Upper lobe of left lung (tissue), 4 donors: ENCODE measurements around the gene COL19A1.

ENCODE experiments used
- EP300 ChIP-seq, 4 donors: sonication (generic); formaldehyde crosslinking; IDR thresholded peaks; one replicate each; pipeline ENCODE4 v1.5.1; 2017; ENCODE audit warnings: antibody characterized with exemption in 4 of 4, control low read depth in 2 of 4
- POLR2A ChIP-seq, 4 donors: fragments of 450-650 bp; IDR thresholded peaks; one replicate each; pipeline ENCODE4 v1.5.1; 2016 to 2017; ENCODE audit warnings: antibody characterized with exemption in 4 of 4, mild to moderate bottlenecking in 2 of 4
- POLR2AphosphoS5 ChIP-seq, 2 donors: sonication (generic); formaldehyde crosslinking; IDR thresholded peaks; one replicate each; pipeline ENCODE4 v1.5.1; 2017; ENCODE audit warnings: antibody characterized with exemption in 2 of 2
- TF ChIP-seq, protein P1 (sequence below), 6 experiments: fragments of 450-650 bp in 4 of 6; fragments of 200-600 bp in 2 of 6; sonication (generic) in 2 of 6; IDR thresholded peaks; one replicate each; pipeline ENCODE4 v1.5.1; 2016 to 2019; ENCODE audit warnings: antibody characterized with exemption in 6 of 6

DNA sequence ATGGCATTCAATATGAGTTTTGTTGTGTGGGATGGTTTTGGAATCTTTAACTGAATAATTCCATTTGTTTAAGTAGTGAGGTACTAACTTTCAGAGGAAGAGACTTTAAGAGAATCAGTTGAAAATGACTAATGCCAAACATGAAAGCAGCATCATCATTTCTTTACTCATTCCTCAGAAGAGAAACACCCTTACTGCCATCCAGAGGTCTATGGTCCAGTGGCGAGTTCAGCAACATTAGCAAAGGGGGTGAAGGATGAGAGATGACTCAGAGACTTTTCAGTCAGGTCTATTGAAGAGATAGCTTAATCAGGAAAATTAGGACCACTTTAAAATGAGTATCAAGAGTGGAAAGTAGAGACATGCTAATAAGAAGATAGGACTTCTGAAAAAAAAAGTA, 118.8 kb downstream of the COL19A1 start:
- TF ChIP-seq, protein P1, sequence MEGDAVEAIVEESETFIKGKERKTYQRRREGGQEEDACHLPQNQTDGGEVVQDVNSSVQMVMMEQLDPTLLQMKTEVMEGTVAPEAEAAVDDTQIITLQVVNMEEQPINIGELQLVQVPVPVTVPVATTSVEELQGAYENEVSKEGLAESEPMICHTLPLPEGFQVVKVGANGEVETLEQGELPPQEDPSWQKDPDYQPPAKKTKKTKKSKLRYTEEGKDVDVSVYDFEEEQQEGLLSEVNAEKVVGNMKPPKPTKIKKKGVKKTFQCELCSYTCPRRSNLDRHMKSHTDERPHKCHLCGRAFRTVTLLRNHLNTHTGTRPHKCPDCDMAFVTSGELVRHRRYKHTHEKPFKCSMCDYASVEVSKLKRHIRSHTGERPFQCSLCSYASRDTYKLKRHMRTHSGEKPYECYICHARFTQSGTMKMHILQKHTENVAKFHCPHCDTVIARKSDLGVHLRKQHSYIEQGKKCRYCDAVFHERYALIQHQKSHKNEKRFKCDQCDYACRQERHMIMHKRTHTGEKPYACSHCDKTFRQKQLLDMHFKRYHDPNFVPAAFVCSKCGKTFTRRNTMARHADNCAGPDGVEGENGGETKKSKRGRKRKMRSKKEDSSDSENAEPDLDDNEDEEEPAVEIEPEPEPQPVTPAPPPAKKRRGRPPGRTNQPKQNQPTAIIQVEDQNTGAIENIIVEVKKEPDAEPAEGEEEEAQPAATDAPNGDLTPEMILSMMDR (IDR thresholded peaks at IDR 0.05): no peak
- no peak for TF ChIP-seq POLR2A (IDR thresholded peaks at IDR 0.05)
- no peak for TF ChIP-seq POLR2AphosphoS5 (IDR thresholded peaks at IDR 0.05)
- no peak for TF ChIP-seq EP300 (IDR thresholded peaks at IDR 0.05)
